HG02588 (cell line): ENCODE results near the gene MKRN1.
"Not testable (repeated sequence)": the region's sequence is repeated elsewhere in the genome, so short reads cannot be mapped to it uniquely, and the experiment has no call there.

Experiments used
- ATAC-seq: cut with Tn5 transposase; IDR thresholded peaks from one replicate; pipeline ENCODE4 v1.9.1; 2021; ENCODE audit warnings: mild to moderate bottlenecking, moderate library complexity; ENCODE audit not compliant: unreplicated experiment

The MKRN1 gene

GRCh38 chr7:140485500-140486265 is 6.4 kb upstream of the MKRN1 start:
- no peak for ATAC-seq

DNA sequence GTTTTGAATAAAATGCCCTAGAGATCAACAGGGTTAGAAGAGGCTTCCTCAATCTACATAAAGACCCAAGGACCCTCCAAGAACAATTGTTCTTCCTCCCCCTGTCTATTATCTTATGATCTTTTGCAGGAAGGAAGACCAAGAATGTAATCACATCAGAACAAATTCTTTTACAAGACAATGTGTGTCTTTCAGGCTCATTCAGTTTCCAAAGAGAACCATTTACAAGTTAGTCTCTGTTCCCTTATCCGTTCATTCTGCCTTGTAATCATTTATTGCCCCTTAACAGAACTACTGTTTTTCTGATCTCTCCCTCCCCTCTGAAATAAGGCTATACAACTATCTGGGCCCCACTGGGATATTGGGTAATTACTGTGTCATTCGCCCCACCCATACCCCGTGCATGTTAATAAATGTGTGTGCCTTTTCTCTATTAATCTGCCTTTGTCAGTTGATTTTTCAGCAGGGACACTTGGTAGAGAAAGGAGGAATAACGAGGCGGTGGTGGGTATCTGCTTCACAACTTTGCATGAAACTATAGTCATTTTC is 5.7 kb upstream of the MKRN1 start:
- ATAC-seq, result no peak

- ATAC-seq, result no peak
Observed at GRCh38 chr7:140484479-140484878, 5.2 kb upstream of the MKRN1 start.

DNA sequence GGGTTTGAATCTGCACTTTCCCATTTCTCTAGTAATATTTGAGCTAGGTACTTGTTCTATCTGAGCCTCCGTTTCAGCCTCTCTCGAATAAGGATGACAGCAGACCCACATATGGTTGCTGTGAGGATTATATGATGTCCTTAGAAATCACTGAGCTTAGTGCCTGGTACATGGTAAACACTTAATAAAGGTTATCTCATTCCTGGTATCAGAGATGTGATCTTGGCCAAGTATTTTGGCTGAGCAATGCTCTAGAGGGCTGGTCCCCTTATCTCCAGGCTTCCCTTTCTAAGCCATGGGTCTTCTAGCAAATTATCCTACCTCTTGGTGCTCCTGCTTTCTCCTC is 407 bp upstream of the MKRN1 start:
- peak; percentile 1 for ATAC-seq

- ATAC-seq, result peak; percentile 17
Observed at GRCh38 chr7:140478246-140479061, 851 bp downstream of the MKRN1 start.

DNA sequence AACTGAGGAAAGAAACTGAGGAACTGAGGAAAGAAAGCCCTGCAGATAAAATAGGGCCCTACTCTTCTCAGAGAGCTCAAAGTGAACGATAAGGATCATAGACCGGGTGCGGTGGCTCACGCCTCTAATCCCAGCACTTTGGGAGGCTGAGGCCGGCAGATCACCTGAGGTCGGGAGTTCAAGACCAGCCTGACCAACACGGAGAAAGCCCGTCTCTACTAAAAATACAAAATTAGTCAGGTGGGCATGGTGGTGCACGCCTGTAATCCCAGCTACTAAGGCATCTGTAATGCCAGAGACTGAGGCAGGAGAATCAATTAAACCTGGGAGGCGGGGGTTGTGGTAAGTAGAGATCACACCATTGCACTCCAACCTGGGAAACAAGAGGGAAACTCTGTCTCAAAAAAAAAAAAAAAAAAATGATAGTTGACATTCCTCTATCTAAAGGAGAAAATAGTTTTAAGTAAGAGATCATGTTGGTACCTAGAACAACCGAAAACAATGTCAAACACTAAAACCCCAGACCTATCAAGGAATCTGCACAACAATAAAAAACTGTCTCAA is 2.5 kb downstream of the MKRN1 start:
- no peak for ATAC-seq

DNA sequence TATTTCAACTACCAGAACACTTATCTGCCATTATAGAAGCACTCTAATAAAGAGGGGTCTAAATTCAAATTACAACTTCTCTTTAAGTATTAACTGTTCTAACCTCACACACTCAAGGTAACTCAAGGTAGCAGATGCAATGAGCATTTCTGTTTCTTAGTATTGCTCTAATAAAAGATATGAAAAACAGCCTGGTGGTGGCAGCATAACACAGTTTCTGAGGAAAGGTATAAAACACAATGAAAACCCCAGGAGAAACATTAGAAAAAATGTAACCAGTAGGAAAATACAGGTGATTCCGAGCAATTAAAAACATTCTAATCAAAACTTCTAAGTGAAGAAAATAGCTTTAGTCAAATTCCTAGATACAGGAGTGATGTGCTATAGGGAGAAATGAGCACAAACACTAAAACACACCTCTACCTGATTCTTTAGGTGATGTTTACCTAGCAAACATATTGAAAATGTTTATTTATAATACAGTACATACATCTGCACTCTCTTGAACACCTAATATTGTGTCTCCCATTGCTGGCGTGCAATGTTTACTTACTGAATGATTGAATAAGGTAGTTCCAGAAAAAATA is 3.5 kb downstream of the MKRN1 start:
- no peak for ATAC-seq

DNA sequence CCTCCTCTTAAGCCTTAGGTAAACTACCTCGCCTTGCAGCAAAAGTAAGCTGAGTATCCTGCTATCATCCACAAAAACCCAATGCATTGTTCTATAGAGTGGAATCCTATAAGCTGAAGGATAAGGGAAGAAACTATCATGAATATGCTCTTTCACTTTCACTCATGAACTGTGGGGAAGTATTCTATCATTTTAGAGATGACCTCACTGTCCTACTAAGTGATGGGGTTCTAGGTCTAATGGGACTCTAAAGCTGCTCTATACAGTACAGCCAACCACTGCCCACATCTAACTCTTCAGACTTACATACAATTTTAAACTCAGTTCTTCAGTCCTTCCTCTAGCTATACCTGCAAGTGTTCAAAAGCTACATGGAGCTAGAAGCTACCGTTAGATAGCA is 16.2 kb downstream of the MKRN1 start:
- ATAC-seq, result no peak

GRCh38 chr7:140458916-140459315 is 20.4 kb downstream of the MKRN1 start:
- ATAC-seq, result no peak

- ATAC-seq, result no peak
Observed at GRCh38 chr7:140458201-140458600, 21.1 kb downstream of the MKRN1 start.

GRCh38 chr7:140456551-140457051 is 22.7 kb downstream of the MKRN1 start:
- no peak for ATAC-seq

DNA sequence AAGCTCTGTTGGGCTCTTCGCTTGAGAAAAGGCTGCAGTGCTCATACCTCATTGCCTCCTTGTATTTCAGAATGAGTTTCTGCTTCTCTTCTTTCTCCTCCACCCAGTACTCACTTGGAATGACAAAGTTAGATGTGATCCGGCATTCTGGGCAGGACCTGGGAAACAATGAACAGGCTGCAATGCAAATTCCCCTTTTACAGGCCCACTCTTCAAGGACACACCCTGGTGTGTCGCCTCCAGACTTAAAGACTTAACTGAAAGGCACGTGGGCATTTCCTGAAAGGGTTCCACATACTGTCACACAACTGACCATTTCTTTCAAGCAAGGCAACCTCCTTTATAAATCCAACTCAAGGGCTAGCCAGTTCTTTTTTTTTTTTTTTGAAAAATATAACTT is 23.6 kb downstream of the MKRN1 start:
- no peak for ATAC-seq

DNA sequence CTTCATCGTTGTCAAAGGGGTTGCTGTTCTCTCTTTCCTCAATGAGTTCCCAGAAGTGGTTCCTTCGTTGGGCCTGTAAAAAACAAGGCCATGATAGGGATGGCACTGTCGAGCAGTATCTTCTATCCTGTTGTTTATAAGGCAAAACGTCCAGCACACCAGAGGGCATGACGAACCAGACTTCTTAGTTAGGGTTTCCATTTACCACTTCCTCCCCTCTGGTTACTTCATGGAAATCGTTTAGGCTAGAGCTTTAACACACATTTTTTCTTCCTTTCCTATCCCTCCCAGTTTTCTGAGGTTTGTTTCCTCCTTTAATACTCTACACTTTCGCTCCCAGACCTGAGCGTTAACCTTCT is 24.7 kb downstream of the MKRN1 start:
- no peak for ATAC-seq

- ATAC-seq, result not testable (repeated sequence)
Observed at GRCh38 chr7:140453785-140454656, 25.3 kb downstream of the MKRN1 start.

GRCh38 chr7:140453273-140453672 is 26.0 kb downstream of the MKRN1 start:
- ATAC-seq, result no peak

DNA sequence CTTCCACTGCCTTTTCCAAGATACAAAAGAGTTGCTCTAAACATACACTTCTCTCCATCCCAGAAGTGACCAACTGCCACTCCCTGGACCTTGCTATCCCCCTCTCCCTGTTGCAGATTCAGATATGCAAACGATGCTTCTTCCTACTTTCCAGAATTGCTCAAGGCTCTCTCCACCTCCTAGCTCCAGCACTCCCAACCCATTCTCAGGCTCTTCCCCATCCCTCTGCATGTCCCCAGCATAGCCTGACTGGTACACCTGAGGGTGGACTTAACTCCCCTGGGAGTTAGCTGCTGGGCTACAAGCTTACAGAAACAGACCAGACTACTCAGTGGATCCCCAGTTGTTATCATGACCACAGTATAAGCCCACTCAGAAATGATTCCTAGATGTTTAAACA is 27.6 kb downstream of the MKRN1 start:
- ATAC-seq, result no peak

GRCh38 chr7:140448781-140449480 is 30.4 kb downstream of the MKRN1 start:
- ATAC-seq, result no peak

DNA sequence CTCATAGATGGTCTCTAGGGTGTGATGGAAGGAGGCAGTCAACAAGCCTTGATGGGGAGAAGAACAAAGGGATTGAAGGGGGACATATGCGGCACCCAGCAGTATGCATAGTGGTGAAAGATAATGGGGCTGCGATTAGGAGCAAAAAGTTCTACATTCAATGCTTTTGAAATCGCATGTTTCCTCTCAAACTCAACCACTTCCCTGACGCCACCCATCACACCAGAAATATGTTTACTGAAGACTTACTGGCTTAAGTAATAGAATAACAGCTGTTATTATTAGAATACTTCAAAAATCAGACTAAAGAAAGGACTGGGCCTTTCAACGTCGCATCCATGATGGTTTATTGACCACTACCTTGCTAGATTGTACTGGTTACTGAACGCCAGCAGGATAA is 31.5 kb downstream of the MKRN1 start:
- ATAC-seq, result no peak

GRCh38 chr7:140446467-140446866 is 32.8 kb downstream of the MKRN1 start:
- no peak for ATAC-seq

GRCh38 chr7:140441519-140441918 is 37.8 kb downstream of the MKRN1 start:
- no peak for ATAC-seq
